Gastroesophageal sphincter (tissue), 4 donors: ENCODE results near the gene ANLN. TPM values are rescaled to one million over a fixed set of nuclear protein-coding genes. Genes with fewer than 3 reads are reported as not detected.

Experiments used
- ATAC-seq: fragments of 150-250 bp; one replicate; pipeline ENCODE4 v1.9.1; 2016; ENCODE audit warnings: mild to moderate bottlenecking, moderate library complexity
- H3K27ac ChIP-seq, 4 donors: fragments of 200-600 bp; sonication (generic) in 3 of 4; 1 replicate in 3 of 4; 2 replicates in 1 of 4; pipeline ENCODE4 v1.5.1; 2016 to 2019
- H3K27me3 ChIP-seq: fragments of 200-600 bp; sonication (generic); one replicate; pipeline ENCODE4 v1.5.1; 2019
- H3K36me3 ChIP-seq, 2 donors: fragments of 200-600 bp; sonication (generic); one replicate each; pipeline ENCODE4 v1.5.1; 2019; ENCODE audit warnings: control low read depth in 1 of 2
- H3K4me1 ChIP-seq, 3 donors: fragments of 200-600 bp; sonication (generic); 1 replicate in 2 of 3; 2 replicates in 1 of 3; pipeline ENCODE4 v1.5.1; 2016 to 2019; ENCODE audit warnings: control low read depth in 2 of 3
- H3K4me3 ChIP-seq, 2 donors: fragments of 200-600 bp; sonication (generic); one replicate each; pipeline ENCODE4 v1.5.1; 2019; ENCODE audit warnings: mild to moderate bottlenecking in 1 of 2, moderate library complexity in 1 of 2
- H3K9me3 ChIP-seq, 3 donors: fragments of 200-600 bp; sonication (generic); one replicate each; pipeline ENCODE4 v1.5.1; 2017 to 2019; ENCODE audit warnings: control low read depth in 2 of 3
- CTCF ChIP-seq, 4 experiments: fragments of 200-600 bp in 2 of 4; fragments of 450-650 bp in 2 of 4; sonication (generic) in 1 of 4; IDR thresholded peaks; one replicate each; pipeline ENCODE4 v1.5.1; 2017 to 2019; ENCODE audit warnings: antibody characterized with exemption in 4 of 4, mild to moderate bottlenecking in 2 of 4, moderate library complexity in 2 of 4
- EP300 ChIP-seq: sonication (generic); formaldehyde crosslinking; IDR thresholded peaks from one replicate; pipeline ENCODE4 v1.6.1; 2017; ENCODE audit warnings: antibody characterized with exemption, mild to moderate bottlenecking
- POLR2A ChIP-seq, 2 donors: fragments of 450-650 bp; IDR thresholded peaks; one replicate each; pipeline ENCODE4 v1.6.1; 2017; ENCODE audit warnings: antibody characterized with exemption in 2 of 2, mild to moderate bottlenecking in 2 of 2, moderate library complexity in 1 of 2
- POLR2AphosphoS5 ChIP-seq: sonication (generic); formaldehyde crosslinking; IDR thresholded peaks from one replicate; pipeline ENCODE4 v1.6.1; 2017; ENCODE audit warnings: antibody characterized with exemption
- WGBS, 2 donors: methylation state at CpG; one replicate each; pipeline ENCODE4 v1.1.5; 2018; ENCODE audit warnings: low coverage in 1 of 2; 5-methylcytosine and 5-hydroxymethylcytosine counted together
- total RNA-seq, 4 donors: library from RNA; depleted of rRNA; stranded (reverse); fragments of >200 nt; gene quantifications; one replicate each; pipeline ENCODE4 v1.1.0, GENCODE V29; 2016

ANLN gene
- total RNA-seq, 4 donors from 2014 or later: 2.8 to 20.7 (median 13.9) TPM

GRCh38 chr7:36449685-36450084 lies 60.0 kb downstream of the ANLN start:
- Histone ChIP-seq H3K27ac (no peak overlapping the region), H3K4me1 (no peaks in the 10 kb centered on the region), H3K9me3 (no peaks in the 10 kb centered on the region), H3K36me3 (no peaks in the 10 kb centered on the region), H3K4me3 (no peak overlapping the region), H3K27me3 (no peaks in the 10 kb centered on the region)
- no peak for TF ChIP-seq CTCF (IDR thresholded peaks at IDR 0.05)
- no peak for TF ChIP-seq POLR2AphosphoS5
- TF ChIP-seq EP300: no peak
- no peak for TF ChIP-seq POLR2A (IDR thresholded peaks at IDR 0.05)
- 89 to 94% methylated on average over 5 of the region's 5 CpGs for WGBS, 2 donors
- ATAC-seq: no peak

- Histone ChIP-seq H3K36me3 (no peaks in the 10 kb centered on the region), H3K9me3 (no peaks in the 10 kb centered on the region), H3K4me1 (no peaks in the 10 kb centered on the region), H3K27ac (no peak overlapping the region), H3K4me3 (no peak overlapping the region), H3K27me3 (no peaks in the 10 kb centered on the region)
- ATAC-seq: no peak
- no peak for TF ChIP-seq EP300
- no peak for TF ChIP-seq POLR2AphosphoS5
- TF ChIP-seq POLR2A (IDR thresholded peaks at IDR 0.05): no peak
Observed at GRCh38 chr7:36453769-36454168, 64.1 kb downstream of the ANLN start.

GRCh38 chr7:36455646-36456045 lies 66.0 kb downstream of the ANLN start:
- no peaks in the 10 kb centered on the region for H3K27me3 ChIP-seq
- no peaks in the 10 kb centered on the region for H3K9me3 ChIP-seq
- no peak overlapping the region for H3K27ac ChIP-seq
- no peak for ATAC-seq
- WGBS, 2 donors: 80 to 81% methylated on average over 4 of the region's 4 CpGs
- H3K36me3 ChIP-seq: no peaks in the 10 kb centered on the region
- no peak for TF ChIP-seq EP300
- no peak for TF ChIP-seq POLR2AphosphoS5
- TF ChIP-seq CTCF (IDR thresholded peaks at IDR 0.05): no peak
- TF ChIP-seq POLR2A (IDR thresholded peaks at IDR 0.05): no peak
- no peak overlapping the region for H3K4me3 ChIP-seq
- no peaks in the 10 kb centered on the region for H3K4me1 ChIP-seq

GRCh38 chr7:36456138-36456537 lies 66.5 kb downstream of the ANLN start:
- WGBS, 2 donors: 68 to 82% methylated on average over 2 to 3 of the region's 3 CpGs
- no peak for ATAC-seq
- TF ChIP-seq POLR2A (IDR thresholded peaks at IDR 0.05) (no peak), EP300 (no peak), POLR2AphosphoS5 (no peak), CTCF (IDR thresholded peaks at IDR 0.05) (no peak)

GRCh38 chr7:36456548-36456947 lies 66.9 kb downstream of the ANLN start:
- ATAC-seq: no peak
- no peaks in the 10 kb centered on the region for H3K36me3 ChIP-seq
- H3K27ac ChIP-seq: no peak overlapping the region
- H3K4me1 ChIP-seq: no peaks in the 10 kb centered on the region
- H3K9me3 ChIP-seq: no peaks in the 10 kb centered on the region
- H3K4me3 ChIP-seq: no peak overlapping the region
- TF ChIP-seq CTCF (IDR thresholded peaks at IDR 0.05): no peak
- no peak for TF ChIP-seq POLR2A (IDR thresholded peaks at IDR 0.05)
- TF ChIP-seq EP300: no peak
- TF ChIP-seq POLR2AphosphoS5: no peak
- WGBS, 2 donors: 84 to 100% methylated on average over 2 of the region's 2 CpGs
- H3K27me3 ChIP-seq: no peaks in the 10 kb centered on the region

More at GRCh38 chr7:36456138-36456537, 66.5 kb downstream of the ANLN start:
- H3K4me3 ChIP-seq: no peak overlapping the region
- no peaks in the 10 kb centered on the region for H3K27me3 ChIP-seq
- H3K36me3 ChIP-seq: no peaks in the 10 kb centered on the region
- H3K9me3 ChIP-seq: no peaks in the 10 kb centered on the region
- H3K27ac ChIP-seq: no peak overlapping the region
- H3K4me1 ChIP-seq: no peaks in the 10 kb centered on the region
